Spleen (tissue), 11 donors: ENCODE measurements around the gene GOSR1. TPM values are rescaled to one million over a fixed set of nuclear protein-coding genes. Genes with fewer than 3 reads are reported as not detected.

ENCODE experiments used
- DNase-seq: peaks from one replicate; pipeline ENCODE4 v3.0.0-alpha.2; 2020
- H3K27ac ChIP-seq, 8 donors: fragments of 200-600 bp; sonication (generic) in 7 of 8; 1 replicate in 4 of 8; 2 replicates in 4 of 8; pipeline versions ENCODE4 v1.5.0 to v1.8.0; 2016 to 2021; ENCODE audit warnings: inconsistent platforms in 4 of 8, mild to moderate bottlenecking in 4 of 8, moderate library complexity in 1 of 8
- H3K27me3 ChIP-seq, 7 donors: fragments of 200-600 bp; sonication (generic) in 6 of 7; replicated peaks in 1 of 7; 1 replicate in 4 of 7; 2 replicates in 3 of 7; pipeline versions ENCODE4 v1.5.0 to v1.8.0; 2016 to 2021; ENCODE audit warnings: inconsistent platforms in 3 of 7, mild to moderate bottlenecking in 1 of 7
- H3K36me3 ChIP-seq, 6 donors: fragments of 200-600 bp; sonication (generic) in 5 of 6; 1 replicate in 4 of 6; 2 replicates in 2 of 6; pipeline versions ENCODE4 v1.5.0 to v1.8.0; 2016 to 2021; ENCODE audit warnings: inconsistent platforms in 2 of 6
- H3K4me1 ChIP-seq, 6 donors: fragments of 200-600 bp; sonication (generic) in 5 of 6; 1 replicate in 3 of 6; 2 replicates in 3 of 6; pipeline versions ENCODE4 v1.5.0 to v1.8.0; 2016 to 2021; ENCODE audit warnings: inconsistent platforms in 3 of 6
- H3K4me3 ChIP-seq, 8 donors: fragments of 200-600 bp; sonication (generic) in 7 of 8; 1 replicate in 4 of 8; 2 replicates in 4 of 8; pipeline versions ENCODE4 v1.5.0 to v1.8.0; 2016 to 2021; ENCODE audit warnings: inconsistent platforms in 4 of 8, mild to moderate bottlenecking in 4 of 8, moderate library complexity in 2 of 8
- H3K9me3 ChIP-seq, 8 donors: fragments of 200-600 bp; sonication (generic) in 7 of 8; 1 replicate in 4 of 8; 2 replicates in 4 of 8; pipeline versions ENCODE4 v1.5.0 to v1.8.0; 2016 to 2021; ENCODE audit warnings: inconsistent platforms in 4 of 8
- CTCF ChIP-seq, 11 experiments: fragments of 200-600 bp in 7 of 11; fragments of 450-650 bp in 4 of 11; sonication (generic) in 4 of 11; IDR thresholded peaks in 8 of 11; conservative IDR thresholded peaks in 3 of 11; 1 replicate in 7 of 11; 2 replicates in 4 of 11; pipeline versions ENCODE4 v1.4.0 to v1.8.0; 2016 to 2021; ENCODE audit warnings: antibody characterized with exemption in 11 of 11, inconsistent platforms in 4 of 11, mild to moderate bottlenecking in 1 of 11
- POLR2A ChIP-seq, 3 donors: fragments of 450-650 bp; IDR thresholded peaks; one replicate each; pipeline ENCODE4 v1.5.1; 2017; ENCODE audit warnings: antibody characterized with exemption in 3 of 3, mild to moderate bottlenecking in 1 of 3
- POLR2AphosphoS5 ChIP-seq, 3 donors: sonication (generic); formaldehyde crosslinking; IDR thresholded peaks; one replicate each; pipeline ENCODE4 v1.5.1; 2017; ENCODE audit warnings: antibody characterized with exemption in 3 of 3
- WGBS, 5 donors: extraction: QIAGEN DNeasy Blood & Tissue Kit in 3 of 5; methylation state at CpG; one replicate each; pipeline versions ENCODE4 v1.1.5 to v1.1.7; 2013 to 2018; 5-methylcytosine and 5-hydroxymethylcytosine counted together
- intact Hi-C: fragments of 100-400 bp; cut with DNase I; formaldehyde crosslinking; loops from one replicate; pipeline ENCODE4 v1.15.0; 2023; ENCODE audit warnings: low total_unique reads
- polyA plus RNA-seq, 3 donors: library from polyadenylated mRNA; stranded (reverse); fragments of 200-250 nt; gene quantifications; one replicate each; pipeline ENCODE4 v1.2.1, GENCODE V29; 2013
- total RNA-seq, 7 donors: library from RNA; depleted of rRNA in 3 of 7; stranded (reverse); fragments of >200 nt in 3 of 7; fragmentation: NEBNext Ultra II Directional in 4 of 7; extraction: Animal tissue kit (Norgen Biotek cat#: 25700) in 4 of 7; gene quantifications; one replicate each; pipeline versions ENCODE4 v1.1.0 to v1.2.1, GENCODE V29; 2016 to 2021
- donor health status: healthy with polysubstance abuse.
- donor health status: DM: no; HTN: no; CAD: no; lungs with moderate emphysema.
- donor health status: DM: no; HTN: no; CAD: no.
- donor health status: Bipolar disorder and iron deficiency.
- donor health status: healthy.
- donor health status: DM: no; HTN: no; CAD: no.
- donor health status: DM: yes; HTN: yes; CAD: no.

Gene GOSR1
- total and polyA plus RNA-seq, 10 donors = 10.8 to 56.6 (median 48.4) TPM

- intact Hi-C loops = no loop called here
- no peak overlapping the region for H3K4me3 ChIP-seq
- WGBS, 5 donors = 84 to 91% (median 87%) methylated on average over 25 to 26 of the region's 26 CpGs
- no peak overlapping the region for H3K27ac ChIP-seq
- no peaks in the 10 kb centered on the region for H3K36me3 ChIP-seq
- DNase-seq = no peak
- TF ChIP-seq POLR2AphosphoS5 (IDR thresholded peaks at IDR 0.05) = no peak
- TF ChIP-seq POLR2A (IDR thresholded peaks at IDR 0.05) = no peak
- TF ChIP-seq CTCF (IDR thresholded peaks at IDR 0.05 in 8 of 11, conservative IDR thresholded peaks at IDR 0.05 in 3 of 11) = no peak
- no peaks in the 10 kb centered on the region for H3K9me3 ChIP-seq
- H3K4me1 ChIP-seq = peaks cover 0 to 4% (median under 1%) of the 10 kb centered on the region in 6 donors
- no peaks in the 10 kb centered on the region for H3K27me3 ChIP-seq
Measured at GRCh38 chr17:30556374-30557332, 79.4 kb downstream of the GOSR1 start.

GRCh38 chr17:30557916-30558685 lies 80.9 kb downstream of the GOSR1 start:
- DNase-seq = no peak
- no peak overlapping the region for H3K27ac ChIP-seq
- WGBS, 5 donors = 52 to 76% (median 70%) methylated on average over 8 of the region's 8 CpGs
- no peaks in the 10 kb centered on the region for H3K36me3 ChIP-seq
- H3K4me3 ChIP-seq = no peak overlapping the region
- intact Hi-C loops = no loop called here
- H3K4me1 ChIP-seq = no peaks in the 10 kb centered on the region
- no peaks in the 10 kb centered on the region for H3K27me3 ChIP-seq
- H3K9me3 ChIP-seq = no peaks in the 10 kb centered on the region
- TF ChIP-seq CTCF (IDR thresholded peaks at IDR 0.05 in 8 of 11, conservative IDR thresholded peaks at IDR 0.05 in 3 of 11) (no peak), POLR2A (IDR thresholded peaks at IDR 0.05) (no peak), POLR2AphosphoS5 (IDR thresholded peaks at IDR 0.05) (no peak)

- no peak for DNase-seq
- intact Hi-C loops = no loop called here
- 78 to 87% (median 85%) methylated on average over 16 to 22 of the region's 22 CpGs for WGBS, 5 donors
- no peaks in the 10 kb centered on the region for H3K9me3 ChIP-seq
- no peaks in the 10 kb centered on the region for H3K27me3 ChIP-seq
- no peaks in the 10 kb centered on the region for H3K36me3 ChIP-seq
- TF ChIP-seq POLR2AphosphoS5 (IDR thresholded peaks at IDR 0.05) (no peak), CTCF (IDR thresholded peaks at IDR 0.05 in 8 of 11, conservative IDR thresholded peaks at IDR 0.05 in 3 of 11) (no peak), POLR2A (IDR thresholded peaks at IDR 0.05) (no peak)
- no peaks in the 10 kb centered on the region for H3K4me1 ChIP-seq
- no peak overlapping the region for H3K4me3 ChIP-seq
- H3K27ac ChIP-seq = no peak overlapping the region
Measured at GRCh38 chr17:30558686-30559545, 81.7 kb downstream of the GOSR1 start.
